ENCODE data around the gene GBGT1.

The GBGT1 gene

DNA sequence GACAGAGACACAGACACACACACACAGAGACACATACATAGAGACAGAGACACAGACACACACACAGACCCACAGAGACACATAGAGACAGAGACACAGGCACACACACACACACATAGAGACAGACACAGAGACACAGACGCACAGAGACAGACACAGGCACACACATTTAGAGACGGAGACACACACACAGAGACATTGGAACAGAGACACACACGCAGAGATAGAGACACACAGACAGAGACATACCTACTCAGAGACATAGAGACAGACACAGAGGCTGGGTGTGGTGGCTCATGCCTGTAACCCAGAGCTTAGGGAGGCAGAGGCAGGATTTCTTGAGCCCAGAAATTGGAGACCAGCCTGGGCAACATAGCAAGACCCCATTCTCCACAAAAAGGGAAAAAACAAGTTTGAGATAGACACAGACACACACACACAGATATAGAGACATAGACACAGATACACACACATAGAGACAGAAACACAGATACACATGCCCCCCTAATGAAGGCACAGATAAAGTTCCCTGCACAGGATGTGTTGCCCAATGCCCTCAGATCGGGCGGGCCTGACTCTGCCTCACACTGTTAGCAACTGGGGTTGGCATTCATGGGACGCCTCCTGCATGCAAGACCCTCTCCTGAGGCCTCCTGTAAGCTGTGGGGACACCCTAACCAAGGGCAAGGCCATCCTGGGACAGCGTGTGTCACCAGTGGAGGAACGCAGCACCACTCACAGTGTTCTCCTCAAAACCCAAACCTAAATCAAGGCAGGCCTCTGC, 39.4 kb downstream of the GBGT1 start:
- Histone ChIP-seq H3K9ac (ENCODE audit: insufficient read length) (no peak overlapping the region), H3K27ac (no peak overlapping the region), H3K9me3 (ENCODE audit: low read depth, low read length) (no peaks in the 10 kb centered on the region), H3K36me3 (ENCODE audit: insufficient read depth, low read length) (no peaks in the 10 kb centered on the region), H3K4me3 (no peak overlapping the region)
- DNase-seq (ENCODE audit: low read depth, low spot score) = no peak
- no peak for TF ChIP-seq POLR2AphosphoS5 (IDR thresholded peaks at IDR 0.05; ENCODE audit: borderline replicate concordance, low read depth, low read length)
- no peak for TF ChIP-seq EZH2 (IDR thresholded peaks at IDR 0.05)
- TF ChIP-seq FOXP2 (optimal IDR thresholded peaks at IDR 0.05; ENCODE audit: control extremely low read depth, extremely low read length, insufficient read depth) = no peak

DNA sequence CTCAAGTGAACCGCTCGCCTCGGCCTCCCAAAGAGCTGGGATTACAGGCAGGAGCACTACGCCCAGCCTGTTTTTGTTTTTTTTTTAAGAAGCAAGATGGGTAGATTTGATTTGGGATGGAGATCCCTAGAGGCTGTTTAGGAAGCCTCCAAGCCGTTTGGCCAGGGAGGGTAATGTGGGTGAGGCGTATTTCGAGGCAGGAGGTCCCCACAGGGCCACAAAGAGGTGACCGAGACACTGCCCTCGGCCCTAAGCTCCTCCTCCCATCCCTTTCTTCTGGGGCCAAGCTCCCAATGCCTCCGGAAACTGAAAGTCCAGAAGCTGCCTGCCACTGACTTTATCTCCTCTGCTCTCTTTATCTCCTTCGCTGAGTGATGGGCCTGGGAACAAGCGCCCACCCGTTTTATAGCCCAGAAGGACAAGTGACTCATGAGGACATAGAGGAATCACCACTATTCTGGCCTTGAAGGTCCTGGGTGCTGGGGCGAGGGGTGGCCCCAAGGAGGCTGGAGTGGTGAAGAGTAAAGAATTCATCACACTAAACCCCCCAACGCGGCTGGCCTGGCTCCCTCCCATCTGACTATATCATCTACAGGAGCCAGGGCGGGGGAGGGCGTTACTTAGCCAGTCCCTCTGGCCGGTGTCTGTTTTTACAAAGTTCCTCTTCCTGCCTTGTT, 40.6 kb downstream of the GBGT1 start:
- H3K9me3 ChIP-seq (ENCODE audit: low read depth, low read length) = no peaks in the 10 kb centered on the region
- H3K36me3 ChIP-seq (ENCODE audit: insufficient read depth, low read length) = no peaks in the 10 kb centered on the region
- no peak for TF ChIP-seq POLR2AphosphoS5 (IDR thresholded peaks at IDR 0.05; ENCODE audit: borderline replicate concordance, low read depth, low read length)
- TF ChIP-seq EZH2 (IDR thresholded peaks at IDR 0.05) = no peak
- TF ChIP-seq FOXP2 (optimal IDR thresholded peaks at IDR 0.05; ENCODE audit: control extremely low read depth, extremely low read length, insufficient read depth) = no peak
- H3K27ac ChIP-seq = no peak overlapping the region
- DNase-seq (ENCODE audit: low read depth, low spot score) = no peak
- H3K4me3 ChIP-seq = no peak overlapping the region
- no peak overlapping the region for H3K9ac ChIP-seq (ENCODE audit: insufficient read length)

DNA sequence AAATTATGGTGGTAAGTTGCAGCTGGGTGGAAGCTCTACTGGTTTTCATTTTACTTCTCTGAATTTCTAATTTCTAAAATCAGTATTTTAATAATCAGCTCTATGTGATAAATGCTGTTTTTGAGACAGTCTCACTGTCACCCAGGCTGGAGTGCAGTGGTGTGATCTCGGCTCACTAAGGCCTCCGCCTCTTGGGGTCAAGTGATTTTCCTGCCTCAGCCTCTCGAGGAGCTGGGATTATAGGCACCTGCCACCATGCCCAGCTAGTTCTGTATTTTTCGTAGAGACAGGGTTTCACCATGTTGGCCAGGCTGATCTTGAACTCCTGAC, 41.1 kb downstream of the GBGT1 start:
- H3K9ac ChIP-seq (ENCODE audit: insufficient read length) = no peak overlapping the region
- TF ChIP-seq EZH2 (IDR thresholded peaks at IDR 0.05) (no peak), FOXP2 (optimal IDR thresholded peaks at IDR 0.05; ENCODE audit: control extremely low read depth, extremely low read length, insufficient read depth) (no peak), POLR2AphosphoS5 (IDR thresholded peaks at IDR 0.05; ENCODE audit: borderline replicate concordance, low read depth, low read length) (no peak)
- no peak overlapping the region for H3K27ac ChIP-seq

DNA sequence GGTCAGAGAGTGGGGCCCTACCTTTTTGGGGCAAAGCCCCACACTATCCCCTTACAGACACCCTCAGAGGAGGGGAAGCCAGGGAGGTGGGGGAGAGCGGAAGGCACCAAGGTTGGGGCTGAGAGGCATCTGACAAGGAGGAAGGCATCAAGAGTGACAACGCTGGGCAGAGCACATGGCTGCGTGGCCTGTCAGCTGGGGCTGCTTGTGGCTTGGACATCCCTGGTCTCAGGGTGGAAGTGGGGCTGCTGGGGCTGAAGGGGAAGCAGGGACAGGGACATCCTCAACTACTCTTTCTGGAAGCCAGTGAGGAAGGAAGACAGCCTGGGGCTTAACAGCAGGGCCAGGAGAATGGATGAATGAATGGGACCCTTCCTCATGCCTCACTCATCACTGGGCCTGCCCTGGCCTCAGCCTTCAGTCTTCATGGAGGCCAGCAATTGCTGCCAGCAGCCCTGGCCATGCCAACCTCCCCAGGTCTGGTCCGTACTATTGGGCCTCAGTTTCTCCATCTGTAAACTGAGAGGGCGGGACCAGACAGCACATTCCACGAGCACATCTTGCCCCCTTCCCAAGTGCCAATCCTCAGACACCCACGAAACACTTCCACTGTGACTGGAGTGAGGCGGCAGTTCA, 41.7 kb downstream of the GBGT1 start:
- Histone ChIP-seq H3K27ac (no peak overlapping the region), H3K36me3 (ENCODE audit: insufficient read depth, low read length) (no peaks in the 10 kb centered on the region), H3K9ac (ENCODE audit: insufficient read length) (no peak overlapping the region), H3K4me3 (no peak overlapping the region), H3K9me3 (ENCODE audit: low read depth, low read length) (no peaks in the 10 kb centered on the region)
- TF ChIP-seq POLR2AphosphoS5 (IDR thresholded peaks at IDR 0.05; ENCODE audit: borderline replicate concordance, low read depth, low read length) (no peak), EZH2 (IDR thresholded peaks at IDR 0.05) (no peak), FOXP2 (optimal IDR thresholded peaks at IDR 0.05; ENCODE audit: control extremely low read depth, extremely low read length, insufficient read depth) (no peak)
- DNase-seq (ENCODE audit: low read depth, low spot score) = no peak

More for the DNA sequence above, 41.1 kb downstream of the GBGT1 start:
- Histone ChIP-seq H3K9me3 (ENCODE audit: low read depth, low read length) (no peaks in the 10 kb centered on the region), H3K4me3 (no peak overlapping the region), H3K36me3 (ENCODE audit: insufficient read depth, low read length) (no peaks in the 10 kb centered on the region)
- no peak for DNase-seq (ENCODE audit: low read depth, low spot score)

DNA sequence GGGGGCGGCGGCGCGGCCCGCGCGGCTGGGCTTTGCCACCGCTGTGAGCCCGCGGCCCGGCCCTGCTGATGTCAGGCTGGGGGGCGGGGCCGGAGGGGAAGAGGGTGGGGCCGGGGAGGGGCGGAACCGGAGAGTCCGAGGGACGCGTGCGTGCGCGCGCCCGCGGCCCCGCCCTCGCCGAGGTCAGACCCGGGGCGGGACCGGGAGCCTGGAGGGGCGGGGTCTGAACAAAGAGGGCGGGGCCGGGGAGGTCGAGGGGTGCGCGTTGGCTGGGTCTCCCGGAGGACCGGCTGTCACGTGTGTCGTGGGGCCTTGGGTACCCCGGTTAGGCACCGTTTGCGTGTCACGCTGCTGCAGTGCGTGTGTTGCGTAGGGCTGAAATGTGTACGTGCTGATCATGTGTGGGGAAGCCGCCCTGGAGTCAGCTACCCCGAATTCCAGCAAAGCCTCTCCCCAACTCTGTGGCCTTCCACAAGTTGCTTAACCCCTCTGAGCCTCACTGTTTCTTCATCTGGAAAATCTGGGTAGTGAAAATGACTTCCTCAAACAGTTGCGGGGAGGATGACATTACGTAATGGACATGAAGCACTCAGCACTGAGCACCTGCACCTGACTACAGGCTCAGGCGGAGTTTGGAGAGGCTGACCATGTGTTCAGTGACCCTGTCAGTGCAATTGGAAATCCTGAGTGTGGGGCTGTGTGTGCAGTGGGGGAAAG, 42.4 kb downstream of the GBGT1 start, which contains the start of gene RALGDS:
RALGDS (minus strand) TSS at position 43 of the 717 bp plus-strand sequence. CDS start 86 bp downstream, outside the sequence.
- H3K9ac ChIP-seq (ENCODE audit: insufficient read length) = peak within 1 kb of the TSS; percentile 81
- no peak within 1 kb of the TSS for H3K27ac ChIP-seq
- no peaks in the 10 kb centered on the region for H3K36me3 ChIP-seq (ENCODE audit: insufficient read depth, low read length)
- no peak for DNase-seq (ENCODE audit: low read depth, low spot score)
- TF ChIP-seq FOXP2 (optimal IDR thresholded peaks at IDR 0.05; ENCODE audit: control extremely low read depth, extremely low read length, insufficient read depth) = no peak
- TF ChIP-seq EZH2 (IDR thresholded peaks at IDR 0.05) = no peak
- TF ChIP-seq POLR2AphosphoS5 (IDR thresholded peaks at IDR 0.05; ENCODE audit: borderline replicate concordance, low read depth, low read length) = no peak
- no peaks in the 10 kb centered on the region for H3K9me3 ChIP-seq (ENCODE audit: low read depth, low read length)
- peak within 1 kb of the TSS; percentile 90 for H3K4me3 ChIP-seq

DNA sequence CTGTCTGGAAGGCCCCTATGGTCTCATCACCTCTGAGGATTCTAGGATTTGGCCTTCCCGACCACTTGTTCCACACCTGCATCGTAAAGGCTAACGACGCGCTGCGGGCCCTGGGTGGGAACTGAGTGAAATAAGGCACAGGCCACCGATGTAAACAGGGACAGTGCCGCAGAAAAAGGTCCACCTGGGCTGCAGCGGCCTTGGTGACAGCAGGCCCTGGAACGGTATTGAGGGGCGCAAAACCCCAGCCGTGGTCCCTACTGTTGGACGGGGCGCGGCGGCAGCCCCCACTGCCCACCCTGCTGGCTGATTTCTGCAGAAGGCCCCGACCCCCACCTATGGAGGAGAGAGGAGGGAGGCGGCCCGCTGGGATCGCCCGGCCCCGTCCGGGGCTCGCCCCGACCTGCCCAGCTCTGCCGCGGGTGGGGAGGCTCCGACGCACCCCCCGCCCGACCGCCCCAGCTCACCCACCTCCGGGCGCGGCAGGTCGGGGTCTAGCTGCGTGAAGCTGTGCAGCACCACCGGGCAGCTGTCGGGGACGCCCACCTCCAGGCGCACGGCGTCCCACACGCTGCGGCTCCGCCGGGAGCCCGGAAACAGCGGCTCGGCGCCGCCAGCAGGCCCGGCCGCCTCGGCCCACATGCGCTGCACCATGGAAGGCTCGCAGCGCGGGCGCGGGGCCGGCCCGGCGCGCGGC, 43.1 kb downstream of the GBGT1 start:
- peak overlapping the region; percentile 81 for H3K9ac ChIP-seq (ENCODE audit: insufficient read length)
- H3K27ac ChIP-seq = no peak overlapping the region
- no peaks in the 10 kb centered on the region for H3K36me3 ChIP-seq (ENCODE audit: insufficient read depth, low read length)
- TF ChIP-seq EZH2 (IDR thresholded peaks at IDR 0.05) = no peak
- TF ChIP-seq POLR2AphosphoS5 (IDR thresholded peaks at IDR 0.05; ENCODE audit: borderline replicate concordance, low read depth, low read length) = no peak; the same call in 1 of the 2 replicates
- no peak for TF ChIP-seq FOXP2 (optimal IDR thresholded peaks at IDR 0.05; ENCODE audit: control extremely low read depth, extremely low read length, insufficient read depth)
- H3K9me3 ChIP-seq (ENCODE audit: low read depth, low read length) = no peaks in the 10 kb centered on the region
- peak overlapping the region; percentile 90 for H3K4me3 ChIP-seq
- DNase-seq (ENCODE audit: low read depth, low spot score) = no peak

DNA sequence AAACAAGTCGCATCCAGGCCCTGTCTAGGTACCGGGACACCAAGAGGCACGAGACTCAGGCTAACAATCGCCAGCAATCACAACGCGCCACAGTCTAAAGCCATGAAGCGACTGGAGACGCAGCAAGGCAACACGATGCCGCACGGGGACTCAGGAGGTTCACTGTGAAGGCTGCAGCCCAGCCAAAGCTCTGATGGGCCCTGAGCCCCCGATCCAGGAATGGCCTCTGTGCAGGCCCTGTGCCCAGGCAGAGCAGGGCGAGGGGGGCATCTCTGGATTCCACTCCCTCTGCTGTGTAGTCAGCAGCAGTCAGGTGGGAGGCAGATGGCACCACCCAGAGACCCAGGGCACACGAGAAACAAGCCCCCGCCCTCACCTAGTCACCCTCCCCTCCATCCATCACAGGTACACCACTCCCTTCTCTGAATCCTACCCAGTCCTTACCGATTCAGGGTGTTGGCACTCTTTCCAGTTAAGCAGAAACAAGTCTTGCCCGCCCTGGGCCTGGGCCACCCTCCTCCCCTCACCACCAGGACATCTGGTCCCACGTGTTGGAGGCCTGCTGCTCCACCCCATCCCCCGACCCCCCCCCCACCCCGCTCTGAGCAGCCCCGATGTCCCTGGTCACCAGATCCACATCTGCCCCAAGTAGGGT, 43.7 kb downstream of the GBGT1 start:
- Histone ChIP-seq H3K9ac (ENCODE audit: insufficient read length) (peak overlapping the region; percentile 81), H3K36me3 (ENCODE audit: insufficient read depth, low read length) (no peaks in the 10 kb centered on the region), H3K27ac (no peak overlapping the region), H3K4me3 (peak overlapping the region; percentile 90), H3K9me3 (ENCODE audit: low read depth, low read length) (no peaks in the 10 kb centered on the region)
- DNase-seq (ENCODE audit: low read depth, low spot score) = no peak
- TF ChIP-seq FOXP2 (optimal IDR thresholded peaks at IDR 0.05; ENCODE audit: control extremely low read depth, extremely low read length, insufficient read depth) (no peak), EZH2 (IDR thresholded peaks at IDR 0.05) (no peak), POLR2AphosphoS5 (IDR thresholded peaks at IDR 0.05; ENCODE audit: borderline replicate concordance, low read depth, low read length) (no peak; the same call in 1 of the 2 replicates)
